ENCODE measurements around the gene SUCLG1.
"Not testable (repeated sequence)": the region's sequence is repeated elsewhere in the genome, so short reads cannot be mapped to it uniquely, and the experiment has no call there.

The SUCLG1 gene

DNA sequence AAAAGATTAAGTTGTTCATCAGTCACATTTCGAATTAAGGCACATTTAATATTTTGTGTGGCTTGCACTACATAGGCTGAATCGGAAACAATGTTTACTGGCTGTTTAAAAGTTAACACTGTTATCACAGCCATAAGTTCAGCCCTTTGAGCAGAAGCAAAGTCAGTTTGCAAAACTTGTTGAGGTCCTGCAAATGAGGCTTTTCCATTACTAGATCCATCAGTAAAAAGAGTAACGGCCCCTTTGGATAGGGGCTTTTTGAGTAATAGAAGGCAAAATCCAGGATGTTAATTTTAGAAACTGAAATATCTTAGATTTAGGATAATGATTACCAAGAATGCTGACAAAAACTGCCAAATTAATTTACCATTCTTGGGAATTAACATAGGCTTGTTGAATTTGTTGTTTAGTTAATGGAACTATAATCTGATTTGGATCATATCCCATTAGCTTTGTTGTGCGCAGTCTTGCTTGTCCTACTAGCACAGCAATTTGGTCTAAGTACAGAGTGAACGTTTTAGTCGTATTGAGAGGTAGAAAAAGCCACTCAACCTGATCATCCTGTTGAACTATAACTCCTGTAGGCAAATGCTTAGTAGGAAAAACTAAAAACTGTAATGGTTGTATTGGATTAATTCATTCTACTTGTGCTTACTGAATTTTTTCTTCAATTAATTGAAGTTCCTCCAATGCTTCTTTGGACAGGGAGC is 13.9 kb upstream of the SUCLG1 start:
- Histone ChIP-seq H3K36me3 (ENCODE audit: control insufficient read depth, insufficient read depth, low read length) (no peaks in the 10 kb centered on the region), H3K4me1 (peaks cover 40% of the 10 kb centered on the region), H3K27me3 (ENCODE audit: control insufficient read depth, insufficient read depth, low read length) (no peaks in the 10 kb centered on the region), H3K4me2 (ENCODE audit: low read length) (peak overlapping the region; percentile 62), H3K9me3 (ENCODE audit: control insufficient read depth, low read length) (peaks cover 7% of the 10 kb centered on the region), H3K4me3 (ENCODE audit: low read depth, low read length) (peak overlapping the region; percentile 32), H3K27ac (peak overlapping the region; percentile 89), H2AFZ (peak overlapping the region; percentile 36), H3K9ac (no peak overlapping the region), H3K79me2 (no peaks in the 10 kb centered on the region)
- TF ChIP-seq, protein P1, sequence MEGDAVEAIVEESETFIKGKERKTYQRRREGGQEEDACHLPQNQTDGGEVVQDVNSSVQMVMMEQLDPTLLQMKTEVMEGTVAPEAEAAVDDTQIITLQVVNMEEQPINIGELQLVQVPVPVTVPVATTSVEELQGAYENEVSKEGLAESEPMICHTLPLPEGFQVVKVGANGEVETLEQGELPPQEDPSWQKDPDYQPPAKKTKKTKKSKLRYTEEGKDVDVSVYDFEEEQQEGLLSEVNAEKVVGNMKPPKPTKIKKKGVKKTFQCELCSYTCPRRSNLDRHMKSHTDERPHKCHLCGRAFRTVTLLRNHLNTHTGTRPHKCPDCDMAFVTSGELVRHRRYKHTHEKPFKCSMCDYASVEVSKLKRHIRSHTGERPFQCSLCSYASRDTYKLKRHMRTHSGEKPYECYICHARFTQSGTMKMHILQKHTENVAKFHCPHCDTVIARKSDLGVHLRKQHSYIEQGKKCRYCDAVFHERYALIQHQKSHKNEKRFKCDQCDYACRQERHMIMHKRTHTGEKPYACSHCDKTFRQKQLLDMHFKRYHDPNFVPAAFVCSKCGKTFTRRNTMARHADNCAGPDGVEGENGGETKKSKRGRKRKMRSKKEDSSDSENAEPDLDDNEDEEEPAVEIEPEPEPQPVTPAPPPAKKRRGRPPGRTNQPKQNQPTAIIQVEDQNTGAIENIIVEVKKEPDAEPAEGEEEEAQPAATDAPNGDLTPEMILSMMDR (IDR thresholded peaks at IDR 0.05), result no peak

DNA sequence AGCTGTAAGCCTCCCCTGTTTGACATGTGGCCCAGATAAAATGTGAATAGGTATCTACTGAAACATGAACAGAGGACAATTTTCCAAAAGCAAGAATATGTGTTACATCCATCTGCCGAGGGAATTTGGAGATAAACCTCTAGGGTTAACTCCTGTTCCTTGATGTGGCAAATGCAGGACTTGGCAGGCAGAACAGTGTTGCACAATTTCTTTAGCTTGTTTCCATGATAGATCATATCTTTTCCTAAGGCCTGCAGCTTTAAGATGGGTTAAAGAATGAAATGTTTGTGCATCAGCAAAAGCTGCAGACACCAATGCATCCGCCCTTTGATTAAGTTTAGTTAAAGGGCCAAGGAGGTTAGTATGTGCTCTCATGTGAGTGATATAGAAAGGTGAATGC is 13.3 kb upstream of the SUCLG1 start:
- H3K9ac ChIP-seq; H3K36me3 ChIP-seq (ENCODE audit: control insufficient read depth, insufficient read depth, low read length); H3K9me3 ChIP-seq (ENCODE audit: control insufficient read depth, low read length); H3K79me2 ChIP-seq; H3K27me3 ChIP-seq (ENCODE audit: control insufficient read depth, insufficient read depth, low read length): not testable (repeated sequence)
- peaks cover 35% of the 10 kb centered on the region for H3K4me1 ChIP-seq
- peak overlapping the region; percentile 11 for H2AFZ ChIP-seq
- H3K4me2 ChIP-seq (ENCODE audit: low read length), result peak overlapping the region; percentile 62
- H3K4me3 ChIP-seq (ENCODE audit: low read depth, low read length), result peak overlapping the region; percentile 32
- H3K27ac ChIP-seq, result peak overlapping the region; percentile 89

GRCh38 chr2:84467389-84467788 is 8.3 kb upstream of the SUCLG1 start:
- Histone ChIP-seq H3K4me2 (ENCODE audit: low read length) (no peak overlapping the region), H3K4me1 (peaks cover 16% of the 10 kb centered on the region), H3K27ac (no peak overlapping the region), H3K79me2 (no peaks in the 10 kb centered on the region), H3K9ac (no peak overlapping the region), H3K9me3 (ENCODE audit: control insufficient read depth, low read length) (peaks cover 7% of the 10 kb centered on the region), H3K36me3 (ENCODE audit: control insufficient read depth, insufficient read depth, low read length) (no peaks in the 10 kb centered on the region), H3K27me3 (ENCODE audit: control insufficient read depth, insufficient read depth, low read length) (no peaks in the 10 kb centered on the region), H3K4me3 (ENCODE audit: low read depth, low read length) (no peak overlapping the region), H2AFZ (no peak overlapping the region)
- TF ChIP-seq, protein P1 (IDR thresholded peaks at IDR 0.05), result no peak

GRCh38 chr2:84461310-84461709 is 2.2 kb upstream of the SUCLG1 start:
- H3K36me3 ChIP-seq (ENCODE audit: control insufficient read depth, insufficient read depth, low read length), result no peaks in the 10 kb centered on the region
- H3K9me3 ChIP-seq (ENCODE audit: control insufficient read depth, low read length), result no peaks in the 10 kb centered on the region
- H3K27me3 ChIP-seq (ENCODE audit: control insufficient read depth, insufficient read depth, low read length), result no peaks in the 10 kb centered on the region
- no peak overlapping the region for H3K27ac ChIP-seq
- no peak overlapping the region for H3K9ac ChIP-seq
- no peak overlapping the region for H2AFZ ChIP-seq
- TF ChIP-seq, protein P1 (IDR thresholded peaks at IDR 0.05), result no peak
- peaks cover 25% of the 10 kb centered on the region for H3K79me2 ChIP-seq
- peaks cover 10% of the 10 kb centered on the region for H3K4me1 ChIP-seq
- peak overlapping the region; percentile 27 for H3K4me2 ChIP-seq (ENCODE audit: low read length)
- no peak overlapping the region for H3K4me3 ChIP-seq (ENCODE audit: low read depth, low read length)

- no peak overlapping the region for H3K9ac ChIP-seq
- H3K9me3 ChIP-seq (ENCODE audit: control insufficient read depth, low read length), result no peaks in the 10 kb centered on the region
- peak overlapping the region; percentile 97 for H3K4me2 ChIP-seq (ENCODE audit: low read length)
- TF ChIP-seq, protein P1 (IDR thresholded peaks at IDR 0.05), result no peak
- no peaks in the 10 kb centered on the region for H3K36me3 ChIP-seq (ENCODE audit: control insufficient read depth, insufficient read depth, low read length)
- H3K4me3 ChIP-seq (ENCODE audit: low read depth, low read length), result peak overlapping the region; percentile 99
- H3K27me3 ChIP-seq (ENCODE audit: control insufficient read depth, insufficient read depth, low read length), result no peaks in the 10 kb centered on the region
- H3K79me2 ChIP-seq, result peaks cover 28% of the 10 kb centered on the region
- peaks cover 10% of the 10 kb centered on the region for H3K4me1 ChIP-seq
- no peak overlapping the region for H3K27ac ChIP-seq
- no peak overlapping the region for H2AFZ ChIP-seq
These were observed 1.6 kb upstream of the SUCLG1 start for GRCh38 chr2:84460670-84461069.
